ENCODE results near the gene ZNF441.

DNA sequence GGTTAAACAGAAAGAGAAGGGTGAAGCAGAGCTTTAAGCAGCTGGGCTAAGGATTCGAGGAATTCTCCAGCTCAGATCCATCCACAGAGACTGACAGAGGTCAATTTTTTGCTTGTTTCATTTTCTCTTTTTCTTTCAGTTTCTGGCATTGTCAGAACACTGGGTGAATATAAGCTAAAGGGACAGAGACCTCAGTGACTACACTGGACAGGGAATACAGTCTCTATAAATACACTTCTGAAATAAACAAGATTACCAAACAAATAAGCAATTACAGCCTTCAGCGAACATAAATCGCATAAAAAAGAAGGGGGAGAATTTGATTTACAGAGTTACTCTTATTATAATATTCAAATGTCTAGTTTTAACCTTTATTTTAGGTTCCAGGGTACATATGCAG, 3.7 kb upstream of the ZNF441 start:
- TF ChIP-seq, protein P1, sequence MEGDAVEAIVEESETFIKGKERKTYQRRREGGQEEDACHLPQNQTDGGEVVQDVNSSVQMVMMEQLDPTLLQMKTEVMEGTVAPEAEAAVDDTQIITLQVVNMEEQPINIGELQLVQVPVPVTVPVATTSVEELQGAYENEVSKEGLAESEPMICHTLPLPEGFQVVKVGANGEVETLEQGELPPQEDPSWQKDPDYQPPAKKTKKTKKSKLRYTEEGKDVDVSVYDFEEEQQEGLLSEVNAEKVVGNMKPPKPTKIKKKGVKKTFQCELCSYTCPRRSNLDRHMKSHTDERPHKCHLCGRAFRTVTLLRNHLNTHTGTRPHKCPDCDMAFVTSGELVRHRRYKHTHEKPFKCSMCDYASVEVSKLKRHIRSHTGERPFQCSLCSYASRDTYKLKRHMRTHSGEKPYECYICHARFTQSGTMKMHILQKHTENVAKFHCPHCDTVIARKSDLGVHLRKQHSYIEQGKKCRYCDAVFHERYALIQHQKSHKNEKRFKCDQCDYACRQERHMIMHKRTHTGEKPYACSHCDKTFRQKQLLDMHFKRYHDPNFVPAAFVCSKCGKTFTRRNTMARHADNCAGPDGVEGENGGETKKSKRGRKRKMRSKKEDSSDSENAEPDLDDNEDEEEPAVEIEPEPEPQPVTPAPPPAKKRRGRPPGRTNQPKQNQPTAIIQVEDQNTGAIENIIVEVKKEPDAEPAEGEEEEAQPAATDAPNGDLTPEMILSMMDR (IDR thresholded peaks at IDR 0.05 in 4 of 5, conservative IDR thresholded peaks at IDR 0.05 in 1 of 5): no peak
- no peak for TF ChIP-seq POLR2A (IDR thresholded peaks at IDR 0.05)
